ENCODE results near the gene MAP3K13. TPM values are rescaled to one million over a fixed set of nuclear protein-coding genes. Genes with fewer than 3 reads are reported as not detected.
A peak's percentile ranks its signal among the peaks of the same experiment; 100 is the strongest.

The MAP3K13 gene
- total and polyA plus RNA-seq, 2 of the 13 experiments (the other 11 are each of a cell fraction or from before 2014, with no cell fraction given), result 24.2 to 26.5 TPM

- POLR2A ChIA-PET, result interaction anchor here (2.6 kb wide), 1 partner anchor 8 kb away, joined by 10 read pairs; no protein-coding TSS in a partner anchor
- DNase-seq (ENCODE audit: low spot score), result no peak
Measured at GRCh38 chr3:185327062-185327461, 35.9 kb upstream of the MAP3K13 start.

GRCh38 chr3:185328324-185329004 lies 34.5 kb upstream of the MAP3K13 start:
- ChIA-PET CTCF (ENCODE audit: low intra/inter-chr PET ratio, low total read pairs) (no interaction called here), POLR2A (interaction anchor here (0.5 to 2.6 kb wide), 6 partner anchors 9 to 182 kb away, joined by 3 to 24 read pairs (median 8); no protein-coding TSS in a partner anchor)
- peak overlapping the region; percentile 92 for H3K27ac ChIP-seq (ENCODE audit: extremely low read length, insufficient read depth, low read length)
- in situ Hi-C loops (cut with HindIII; ENCODE audit: extremely low pct_ligation_motif_present, low pct_unique_long_range_greater_than_20kb), result no loop called here
- no peaks in the 10 kb centered on the region for H3K27me3 ChIP-seq (ENCODE audit: control insufficient read depth in 1 of 2, insufficient read depth in 2 of 2, low read length in 2 of 2)
- intact Hi-C loops (cut with micrococcal nuclease; ENCODE audit: unreplicated experiment), result no loop called here
- FAIRE-seq, result peak; percentile 95
- peaks cover 66% of the 10 kb centered on the region for H3K4me1 ChIP-seq (ENCODE audit: insufficient read depth, low read length)
- peak; percentile 96 for ATAC-seq
- H4K20me1 ChIP-seq (ENCODE audit: insufficient read depth, low read length), result no peaks in the 10 kb centered on the region
- H3K9me3 ChIP-seq (ENCODE audit: low read length), result no peaks in the 10 kb centered on the region
- H3K4me3 ChIP-seq (replicated peaks in 1 of 3; ENCODE audit: insufficient read depth in 1 of 3, low read depth in 2 of 3, low read length in 3 of 3), result peak overlapping the region; percentile 64 to 76 (median 68)
- no TSS peak for BruUV-seq (replicated peaks)
- peak overlapping the region; percentile 94 for H3K4me2 ChIP-seq (ENCODE audit: low read depth, low read length)
- no peaks in the 10 kb centered on the region; a peak in 1 of 5 replicates for H3K36me3 ChIP-seq (replicated peaks in 1 of 2; ENCODE audit: control insufficient read depth in 1 of 2, insufficient read depth in 2 of 2, low read length in 2 of 2)
- H3K9ac ChIP-seq (ENCODE audit: insufficient read depth, low read depth, low read length), result peak overlapping the region; percentile 86
- 2% methylated on average over 10 of the region's 10 CpGs for WGBS (ENCODE audit: low lambda C conversion rate)
- no peak overlapping the region for H2AFZ ChIP-seq (ENCODE audit: low read length)
- peaks cover 43% of the 10 kb centered on the region for H3K79me2 ChIP-seq (ENCODE audit: insufficient read depth, low read length)
- peak; percentile 94 for DNase-seq (ENCODE audit: low spot score)
- TF ChIP-seq ZNF549 (CRISPR knock-in tag; IDR thresholded peaks at IDR 0.05), result no peak
- TF ChIP-seq NAIF1 (CRISPR knock-in tag; IDR thresholded peaks at IDR 0.05; ENCODE audit: borderline replicate concordance), result no peak
- peak; percentile 60; the same call in 1 of the 2 replicates for TF ChIP-seq SNAPC2 (CRISPR knock-in tag; IDR thresholded peaks at IDR 0.05)
- TF ChIP-seq FOXO1 (CRISPR knock-in tag; IDR thresholded peaks at IDR 0.05), result peak; percentile 63; the same call in 1 of the 2 replicates
- TF ChIP-seq ZNF513 (CRISPR knock-in tag; conservative IDR thresholded peaks at IDR 0.05), result no peak
- 0 out of 2 replicates have a peak, but pooled peaks have one; percentile 57 for TF ChIP-seq SNAPC5 (CRISPR knock-in tag; IDR thresholded peaks at IDR 0.05; ENCODE audit: borderline replicate concordance)
- no peak for TF ChIP-seq MBNL3 (CRISPR knock-in tag; conservative IDR thresholded peaks at IDR 0.05)
- TF ChIP-seq SKI (IDR thresholded peaks at IDR 0.05; ENCODE audit: partially characterized antibody), result peak; percentile 44
- no peak for TF ChIP-seq GRHL1 (CRISPR knock-in tag; conservative IDR thresholded peaks at IDR 0.05)
- no peak for TF ChIP-seq RFX1 (IDR thresholded peaks at IDR 0.05)
- no peak for TF ChIP-seq JARID2 (CRISPR knock-in tag; IDR thresholded peaks at IDR 0.05; ENCODE audit: insufficient replicate concordance)
- TF ChIP-seq KDM6A (CRISPR knock-in tag; IDR thresholded peaks at IDR 0.05; ENCODE audit: low read depth), result no peak
- TF ChIP-seq ZNF253 (CRISPR knock-in tag; IDR thresholded peaks at IDR 0.05; ENCODE audit: borderline replicate concordance), result no peak
- TF ChIP-seq ZNF564 (CRISPR knock-in tag; IDR thresholded peaks at IDR 0.05), result 0 out of 2 replicates have a peak, but pooled peaks have one; percentile 37

More at GRCh38 chr3:185327062-185327461, 35.9 kb upstream of the MAP3K13 start:
- FAIRE-seq (no peak), ATAC-seq (no peak)
- Histone ChIP-seq H3K79me2 (ENCODE audit: insufficient read depth, low read length) (peaks cover 29% of the 10 kb centered on the region), H3K9ac (ENCODE audit: insufficient read depth, low read depth, low read length) (no peak overlapping the region), H3K27me3 (ENCODE audit: control insufficient read depth in 1 of 2, insufficient read depth in 2 of 2, low read length in 2 of 2) (no peaks in the 10 kb centered on the region), H3K4me1 (ENCODE audit: insufficient read depth, low read length) (peaks cover 55% of the 10 kb centered on the region), H3K4me3 (replicated peaks in 1 of 3; ENCODE audit: insufficient read depth in 1 of 3, low read depth in 2 of 3, low read length in 3 of 3) (no peak overlapping the region), H3K4me2 (ENCODE audit: low read depth, low read length) (peak overlapping the region; percentile 20; the same call in 1 of the 2 replicates), H3K36me3 (replicated peaks in 1 of 2; ENCODE audit: control insufficient read depth in 1 of 2, insufficient read depth in 2 of 2, low read length in 2 of 2) (no peaks in the 10 kb centered on the region; a peak in 1 of 5 replicates), H3K27ac (ENCODE audit: extremely low read length, insufficient read depth, low read length) (peak overlapping the region; percentile 22), H4K20me1 (ENCODE audit: insufficient read depth, low read length) (no peaks in the 10 kb centered on the region), H3K9me3 (ENCODE audit: low read length) (no peaks in the 10 kb centered on the region), H2AFZ (ENCODE audit: low read length) (peak overlapping the region; percentile 73)
- BruUV-seq (replicated peaks), result no TSS peak
- in situ Hi-C loops (cut with HindIII; ENCODE audit: extremely low pct_ligation_motif_present, low pct_unique_long_range_greater_than_20kb) (no loop called here), intact Hi-C loops (cut with micrococcal nuclease; ENCODE audit: unreplicated experiment) (no loop called here)
- no peak for TF ChIP-seq ZNF891 (CRISPR knock-in tag; IDR thresholded peaks at IDR 0.05)
- no peak for TF ChIP-seq CEBPG (CRISPR knock-in tag; IDR thresholded peaks at IDR 0.05)
- TF ChIP-seq NR1H2 (CRISPR knock-in tag; IDR thresholded peaks at IDR 0.05; ENCODE audit: borderline replicate concordance, low read depth), result no peak
- 57% methylated on average over 6 of the region's 6 CpGs for WGBS (ENCODE audit: low lambda C conversion rate)
- CTCF ChIA-PET (ENCODE audit: low intra/inter-chr PET ratio, low total read pairs), result no interaction called here

Data from HepG2 (cell line).